ENCODE data around the gene GMEB2.
"Not testable (repeated sequence)": the region's sequence is repeated elsewhere in the genome, so short reads cannot be mapped to it uniquely, and the experiment has no call there.

Gene GMEB2

DNA sequence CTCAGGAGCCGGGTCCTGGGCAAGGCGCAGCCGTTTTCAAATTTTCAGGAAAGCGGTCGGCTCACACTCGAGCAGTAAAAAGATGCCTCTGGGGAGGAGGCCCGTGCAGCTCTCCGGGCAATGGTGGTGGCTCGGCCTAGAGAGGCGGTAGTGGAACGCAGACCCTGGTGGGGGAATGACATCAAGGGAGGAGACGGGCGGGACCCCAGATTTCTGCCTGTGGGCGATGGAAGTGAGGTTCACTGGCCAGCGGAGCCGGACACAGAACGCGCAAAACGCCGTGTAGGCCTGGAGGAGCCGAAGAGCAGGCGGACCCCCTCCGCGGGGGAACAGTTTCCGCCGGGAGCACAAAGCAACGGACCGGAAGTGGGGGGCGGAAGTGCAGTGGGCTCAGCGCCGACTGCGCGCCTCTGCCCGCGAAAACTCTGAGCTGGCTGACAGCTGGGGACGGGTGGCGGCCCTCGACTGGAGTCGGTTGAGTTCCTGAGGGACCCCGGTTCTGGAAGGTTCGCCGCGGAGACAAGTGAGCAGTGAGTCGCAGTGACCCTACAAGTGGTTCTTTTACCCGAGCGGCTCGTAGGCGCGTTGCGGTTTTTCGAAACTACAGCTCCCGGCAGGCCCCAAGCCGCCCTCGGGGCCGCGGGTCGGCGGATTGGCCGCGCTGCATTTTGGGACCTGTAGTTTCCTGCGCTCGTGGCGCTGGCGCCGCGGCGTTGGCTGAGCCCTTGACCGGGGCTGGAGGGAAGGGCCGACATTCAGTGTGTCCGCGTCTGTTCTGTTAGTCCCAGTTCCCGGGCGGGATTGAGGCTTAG lies 31.2 kb upstream of the GMEB2 start, which contains the start of gene RTEL1:
RTEL1 (plus strand) TSS at position 376 of the 812 bp plus-strand sequence. CDS start 1,091 bp downstream, outside the sequence.
- peak within 1 kb of the TSS; percentile 95 for H3K4me3 ChIP-seq (ENCODE audit: low read depth, low read length)

DNA sequence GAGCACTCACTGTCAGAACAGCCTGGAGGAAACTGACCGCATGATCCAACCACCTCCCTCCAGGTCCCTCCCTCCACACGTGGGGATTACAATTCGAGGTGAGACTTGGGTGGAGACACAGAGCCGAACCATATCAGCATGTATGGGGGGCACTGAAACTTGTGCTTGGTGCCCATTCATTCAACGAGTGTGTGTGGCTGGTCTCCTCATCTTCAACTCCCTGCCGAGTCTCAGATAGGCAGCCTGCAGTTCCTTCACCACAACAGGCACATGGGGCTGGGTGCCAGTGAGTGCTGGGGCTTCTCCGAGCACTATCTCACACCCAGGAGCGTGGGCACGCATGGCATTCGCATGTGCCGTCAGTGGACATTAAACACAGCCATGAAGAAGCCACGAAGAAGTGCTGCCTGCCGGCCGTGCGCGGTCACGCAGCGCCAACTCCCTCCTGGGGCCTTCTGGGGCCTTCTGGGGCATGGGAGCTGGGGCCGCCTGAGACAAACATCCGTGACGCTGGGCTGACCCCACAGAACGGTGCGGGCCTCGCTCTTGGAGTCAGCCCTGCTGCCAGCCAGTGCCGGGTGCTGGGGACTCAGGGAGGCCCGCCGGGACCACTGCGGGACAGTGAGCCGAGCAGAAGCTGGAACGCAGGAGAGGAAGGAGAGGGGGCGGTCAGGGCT lies 30.5 kb upstream of the GMEB2 start:
- no peak overlapping the region for H3K4me3 ChIP-seq (ENCODE audit: low read depth, low read length)

DNA sequence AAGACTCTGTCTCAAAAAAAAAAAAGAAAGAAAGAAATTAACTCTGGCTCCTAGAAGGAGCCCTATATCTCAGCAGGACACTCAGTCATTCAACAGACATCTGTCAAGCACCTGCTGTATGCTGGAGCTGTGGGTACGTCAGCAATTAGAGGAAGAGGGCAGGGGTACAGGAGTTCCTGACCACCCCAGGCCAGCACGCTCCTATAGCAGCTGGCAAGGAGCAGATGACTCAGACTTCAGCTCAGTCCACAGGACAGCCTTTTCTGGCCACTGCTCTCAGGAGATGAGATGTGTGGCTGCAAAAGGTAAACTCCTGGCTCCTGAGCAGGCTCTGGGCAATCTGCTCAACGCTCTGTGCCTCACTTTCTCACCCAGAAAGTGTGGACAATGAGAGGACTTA lies 29.6 kb upstream of the GMEB2 start:
- no peak overlapping the region for H3K4me3 ChIP-seq (ENCODE audit: low read depth, low read length)

DNA sequence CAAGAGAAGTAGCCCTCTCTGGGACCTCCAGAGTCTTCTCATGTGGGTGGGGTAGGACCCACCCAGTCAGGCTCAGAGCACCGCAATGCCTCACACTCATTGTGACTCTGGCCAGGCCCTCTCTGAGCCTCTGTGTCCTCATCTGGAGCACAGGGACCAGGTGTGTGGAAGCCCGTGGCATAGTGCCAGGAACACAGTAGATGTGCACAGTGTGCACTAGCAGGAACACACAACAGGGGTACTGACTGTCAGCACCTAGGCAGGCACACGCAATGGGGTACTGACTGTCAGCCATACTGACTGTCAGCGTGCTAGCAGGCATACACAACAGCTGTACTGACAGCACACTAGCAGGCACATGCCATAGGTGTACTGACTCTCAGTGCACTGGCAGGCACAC lies 28.3 kb upstream of the GMEB2 start:
- no peak overlapping the region for H3K4me3 ChIP-seq (ENCODE audit: low read depth, low read length)

DNA sequence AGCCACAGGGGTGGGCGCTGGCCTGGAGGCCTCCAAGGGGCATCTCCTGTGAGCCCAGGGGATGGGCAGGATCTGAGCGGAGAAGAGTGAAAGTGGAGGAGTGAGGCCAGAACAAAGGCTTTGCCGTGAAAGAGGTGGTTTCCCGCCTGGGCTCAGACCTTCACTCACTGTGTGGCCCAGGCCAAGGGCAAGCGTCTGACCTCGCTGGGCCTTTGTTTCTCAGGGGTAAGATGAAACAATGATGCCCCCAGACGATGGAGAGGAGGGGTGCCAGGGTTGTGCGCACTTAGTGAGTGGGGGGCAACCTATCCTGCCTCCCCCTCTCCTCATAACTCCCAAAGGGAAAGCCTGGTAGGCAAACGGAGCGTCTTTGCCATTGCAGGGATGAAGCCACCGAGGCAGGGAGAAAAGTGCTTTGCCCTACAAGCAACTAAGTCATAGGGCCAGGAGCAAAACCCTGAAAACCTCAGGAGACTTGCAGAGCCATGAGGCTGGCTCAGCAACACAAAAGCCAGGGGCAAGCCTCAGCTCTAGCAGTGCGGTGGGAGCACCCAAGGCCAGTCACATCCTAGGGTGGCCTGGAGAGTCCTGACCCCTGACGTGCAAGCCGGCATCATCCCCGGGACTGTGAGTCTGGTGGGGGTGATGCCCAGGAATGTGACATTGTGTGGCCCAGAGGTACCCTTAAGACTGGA lies 27.2 kb upstream of the GMEB2 start:
- peak overlapping the region; percentile 43 for H3K4me3 ChIP-seq (ENCODE audit: low read depth, low read length)

DNA sequence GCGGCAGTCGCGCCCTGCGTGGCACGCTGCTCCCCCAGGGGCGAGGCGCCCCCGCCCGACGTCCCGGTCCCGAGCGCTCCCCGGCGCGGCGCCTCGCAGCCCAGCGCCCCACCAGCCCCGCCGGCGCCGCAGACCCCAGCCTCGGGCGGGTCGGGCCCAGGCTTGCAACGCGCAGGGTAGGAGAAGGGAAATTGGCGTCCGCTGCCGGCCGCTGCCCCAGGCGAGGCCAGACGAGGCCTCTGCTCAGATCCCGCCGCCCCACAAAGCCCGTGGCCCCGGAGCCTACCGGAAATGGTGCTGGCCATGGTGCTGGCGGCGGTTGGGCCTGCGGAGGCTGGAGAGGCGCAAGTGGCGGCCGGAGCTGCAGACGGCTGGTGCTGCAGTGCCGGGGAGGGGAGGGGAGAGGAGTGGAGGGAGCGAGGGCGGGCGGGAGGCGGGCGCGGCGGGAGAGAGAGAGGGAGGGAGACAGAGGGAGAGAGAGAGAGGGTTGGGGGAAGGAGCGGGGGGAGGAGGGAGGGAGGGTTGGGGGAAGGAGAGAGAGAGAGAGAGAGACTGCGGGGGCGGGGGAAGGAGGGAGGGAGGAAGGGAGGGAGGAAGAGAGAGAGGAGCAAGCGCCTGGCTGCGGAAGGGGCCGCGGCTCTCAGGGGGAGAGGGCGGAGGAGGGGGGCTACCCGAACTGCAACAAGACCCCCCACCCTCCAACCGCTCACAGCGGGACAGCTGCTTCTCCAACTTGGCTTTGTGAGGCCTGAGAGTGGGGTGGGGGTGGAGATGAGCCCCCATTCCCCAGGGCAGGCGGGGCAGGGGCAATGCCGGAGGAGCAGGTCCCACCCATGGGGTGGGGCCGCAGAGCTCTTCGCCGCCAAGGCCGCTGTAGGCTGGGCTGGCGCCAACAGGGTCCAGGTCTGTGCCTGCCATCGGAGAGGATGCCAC lies 26.4 kb upstream of the GMEB2 start, which contains the start of gene STMN3:
STMN3 (minus strand) TSS at position 384 of the 933 bp plus-strand sequence; CDS start at position 305, 79 bp downstream.
- peak within 1 kb of the TSS; percentile 57 for H3K4me3 ChIP-seq (ENCODE audit: low read depth, low read length)

DNA sequence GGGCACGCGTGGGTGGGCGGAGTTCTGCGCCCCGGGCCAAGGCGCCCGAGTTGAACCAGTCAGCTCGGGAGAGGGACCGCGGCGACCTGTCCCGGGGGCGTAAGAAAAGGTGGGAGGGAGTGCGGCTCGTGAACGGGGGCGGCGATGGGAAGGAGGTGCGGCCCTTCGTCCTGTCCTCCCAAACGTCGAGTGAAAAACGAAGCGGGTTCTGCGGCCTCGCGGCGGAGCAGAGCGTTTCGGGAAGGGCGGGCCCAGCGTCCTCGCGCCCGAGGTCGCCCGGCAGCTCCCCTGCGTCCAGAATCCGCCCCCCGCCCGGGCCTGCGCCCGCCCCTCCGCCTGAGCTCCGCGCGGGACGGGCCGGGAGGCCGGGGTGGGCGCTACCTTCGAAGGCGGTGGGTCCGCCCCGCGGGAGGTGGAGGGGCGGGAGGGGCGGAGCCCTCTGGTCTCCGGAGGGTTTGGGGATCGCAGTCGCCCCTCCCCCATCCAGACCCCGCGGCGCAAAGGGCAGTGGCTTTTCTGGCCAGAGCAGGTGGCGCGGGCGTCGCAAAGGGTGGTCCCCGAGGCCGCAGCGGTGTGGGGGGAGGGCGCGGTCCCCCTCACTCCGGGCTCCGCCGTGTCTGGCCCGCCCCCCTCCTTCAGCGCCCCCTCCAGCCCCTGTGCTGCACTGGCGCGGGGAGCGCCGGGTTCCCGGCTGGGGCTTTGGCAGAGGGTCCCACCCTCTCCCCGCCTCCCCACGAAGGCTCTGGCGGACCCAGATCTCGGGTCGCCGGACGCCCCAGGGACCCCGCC lies 25.5 kb upstream of the GMEB2 start:
- H3K4me3 ChIP-seq (ENCODE audit: low read depth, low read length), result peak overlapping the region; percentile 57

DNA sequence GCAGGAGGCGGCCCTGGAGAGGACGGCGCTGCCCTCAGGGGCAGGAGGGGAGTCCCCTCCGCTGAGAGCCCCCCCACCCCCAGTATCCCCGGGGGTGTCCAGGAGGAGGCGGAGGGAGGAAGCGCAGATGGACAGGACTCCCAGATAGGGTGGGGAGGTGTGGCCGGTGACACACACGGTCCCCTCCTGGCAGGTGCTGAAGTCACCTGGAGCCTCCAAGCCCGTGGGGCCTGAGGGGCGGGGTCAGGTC lies 25.0 kb upstream of the GMEB2 start:
- H3K4me3 ChIP-seq (ENCODE audit: low read depth, low read length), result peak overlapping the region; percentile 57

DNA sequence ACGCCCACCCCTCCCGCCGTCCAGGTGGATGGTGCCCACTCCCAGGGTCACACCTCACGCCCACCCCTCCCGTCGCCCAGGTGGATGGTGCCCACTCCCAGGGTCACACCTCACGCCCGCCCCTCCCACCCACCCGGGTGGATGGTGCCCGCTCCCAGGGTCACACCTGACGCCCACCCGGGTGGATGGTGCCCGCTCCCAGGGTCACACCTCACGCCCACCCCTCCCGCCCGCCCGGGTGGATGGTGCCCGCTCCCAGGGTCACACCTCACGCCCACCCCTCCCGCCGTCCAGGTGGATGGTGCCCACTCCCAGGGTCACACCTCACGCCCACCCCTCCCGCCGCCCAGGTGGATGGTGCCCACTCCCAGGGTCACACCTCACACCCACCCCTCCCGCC lies 23.6 kb upstream of the GMEB2 start:
- not testable (repeated sequence) for H3K4me3 ChIP-seq (ENCODE audit: low read depth, low read length)

DNA sequence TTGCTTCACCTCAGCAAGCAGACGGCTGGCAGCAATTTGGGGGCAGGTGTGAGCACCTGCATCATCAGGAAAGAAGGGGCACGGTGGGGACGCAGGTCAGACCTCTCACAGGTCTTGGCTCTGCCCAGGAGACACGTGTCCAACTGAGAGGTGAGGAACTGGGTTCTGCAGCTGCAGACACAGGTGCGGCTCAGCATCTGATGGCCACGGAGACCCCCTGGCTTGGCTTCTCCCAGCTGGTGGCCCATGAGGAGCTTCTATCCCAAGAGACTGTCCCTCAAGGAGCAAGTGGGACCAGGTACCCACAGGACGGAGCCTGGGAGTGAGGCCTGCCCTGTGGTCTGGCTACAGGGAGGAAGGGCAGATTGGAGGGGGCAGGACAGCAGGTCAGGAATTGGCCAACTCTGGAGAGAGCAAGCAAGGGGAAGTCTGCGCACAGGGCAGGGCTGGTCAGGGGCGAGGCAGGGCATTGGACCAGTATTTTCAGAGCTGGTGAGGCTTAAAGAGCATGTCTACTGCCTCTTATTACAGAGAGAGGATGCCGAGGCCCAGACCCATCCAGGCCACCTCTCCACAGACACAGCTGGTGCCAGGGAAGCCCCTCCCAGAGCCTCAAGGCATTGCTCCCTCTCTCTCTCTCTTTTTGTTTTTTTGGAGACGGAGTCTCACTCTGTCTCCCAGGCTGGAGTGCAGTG lies 22.1 kb upstream of the GMEB2 start:
- H3K4me3 ChIP-seq (ENCODE audit: low read depth, low read length), result no peak overlapping the region

DNA sequence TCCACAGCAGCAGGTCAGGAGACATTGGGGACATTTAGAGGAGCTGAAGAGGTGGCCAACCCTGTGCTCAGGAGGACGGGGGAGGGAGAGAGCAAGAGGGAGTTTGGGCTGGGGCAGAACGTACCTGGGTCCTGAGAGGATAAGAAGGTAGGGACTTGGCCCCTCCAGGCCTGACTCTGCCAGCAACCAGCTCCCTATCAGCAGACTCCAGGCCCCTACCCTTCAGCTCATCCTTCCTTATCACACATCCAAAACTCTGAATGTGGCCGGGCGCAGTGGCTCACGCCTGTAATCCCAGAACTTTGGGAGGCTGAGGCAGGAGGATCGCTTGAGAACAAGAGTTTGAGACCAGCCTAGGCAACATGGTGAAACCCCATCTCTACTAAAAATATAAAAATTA lies 21.3 kb upstream of the GMEB2 start:
- no peak overlapping the region for H3K4me3 ChIP-seq (ENCODE audit: low read depth, low read length)

DNA sequence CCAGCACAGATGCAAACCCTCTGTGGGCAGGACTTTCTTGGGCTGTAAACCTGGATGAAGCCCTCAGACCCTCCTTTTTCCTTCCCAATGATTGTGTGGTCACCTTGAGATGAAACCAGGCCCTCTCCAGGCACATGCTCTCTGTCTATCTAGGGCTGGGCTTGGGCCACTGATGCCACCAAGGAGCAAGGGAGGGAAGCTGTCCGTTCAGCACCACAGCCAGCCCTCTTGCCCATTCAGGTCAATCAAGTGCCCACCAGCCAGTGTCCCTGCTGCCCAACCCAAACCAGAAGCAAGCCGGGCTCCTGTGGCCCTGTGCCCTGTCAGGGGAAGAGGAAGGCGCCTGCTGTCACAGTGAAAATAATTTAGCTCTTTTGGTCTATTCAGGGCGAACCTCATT lies 18.3 kb upstream of the GMEB2 start:
- no peak overlapping the region for H3K4me3 ChIP-seq (ENCODE audit: low read depth, low read length)

DNA sequence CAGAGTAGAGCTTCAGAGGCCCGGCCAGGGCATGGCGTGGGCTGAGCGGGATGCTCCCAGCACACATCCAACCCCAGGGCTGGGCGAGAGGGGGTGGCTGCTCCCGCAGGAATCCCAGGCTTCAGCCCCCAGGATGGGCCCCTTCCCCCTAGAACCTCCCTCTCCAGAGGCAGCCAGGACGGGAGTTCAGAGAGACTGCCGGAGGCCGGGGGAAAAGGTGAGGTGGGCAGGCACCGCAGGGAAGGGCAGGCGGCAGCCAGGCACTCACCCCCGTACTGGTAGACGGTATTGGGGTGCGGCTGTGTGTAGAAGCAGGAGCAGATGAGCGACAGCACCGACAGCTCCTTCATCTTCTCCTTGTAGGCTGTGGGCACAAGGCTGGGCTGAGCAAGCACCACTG lies 17.0 kb upstream of the GMEB2 start:
- H3K4me3 ChIP-seq (ENCODE audit: low read depth, low read length), result no peak overlapping the region

DNA sequence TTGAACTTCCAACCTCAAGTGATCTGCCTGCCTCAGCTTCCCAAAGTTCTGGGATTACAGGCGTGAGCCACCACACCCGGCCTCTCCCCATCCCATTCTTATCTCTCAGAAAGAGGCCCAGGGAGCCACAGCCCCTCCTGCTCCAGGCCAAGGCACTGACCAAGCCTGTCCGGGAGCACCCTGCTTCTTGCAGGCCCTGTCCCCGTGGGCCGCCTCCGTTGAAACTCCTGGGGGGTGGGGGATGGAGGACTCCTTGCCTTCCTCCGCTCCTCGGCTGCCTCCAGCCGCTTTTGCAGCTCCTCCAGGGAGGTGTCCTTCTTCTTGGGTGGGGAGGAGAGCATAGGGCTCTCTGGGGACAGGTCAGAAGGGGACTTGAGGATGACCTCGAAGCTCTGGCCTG lies 16.6 kb upstream of the GMEB2 start:
- H3K4me3 ChIP-seq (ENCODE audit: low read depth, low read length), result no peak overlapping the region

DNA sequence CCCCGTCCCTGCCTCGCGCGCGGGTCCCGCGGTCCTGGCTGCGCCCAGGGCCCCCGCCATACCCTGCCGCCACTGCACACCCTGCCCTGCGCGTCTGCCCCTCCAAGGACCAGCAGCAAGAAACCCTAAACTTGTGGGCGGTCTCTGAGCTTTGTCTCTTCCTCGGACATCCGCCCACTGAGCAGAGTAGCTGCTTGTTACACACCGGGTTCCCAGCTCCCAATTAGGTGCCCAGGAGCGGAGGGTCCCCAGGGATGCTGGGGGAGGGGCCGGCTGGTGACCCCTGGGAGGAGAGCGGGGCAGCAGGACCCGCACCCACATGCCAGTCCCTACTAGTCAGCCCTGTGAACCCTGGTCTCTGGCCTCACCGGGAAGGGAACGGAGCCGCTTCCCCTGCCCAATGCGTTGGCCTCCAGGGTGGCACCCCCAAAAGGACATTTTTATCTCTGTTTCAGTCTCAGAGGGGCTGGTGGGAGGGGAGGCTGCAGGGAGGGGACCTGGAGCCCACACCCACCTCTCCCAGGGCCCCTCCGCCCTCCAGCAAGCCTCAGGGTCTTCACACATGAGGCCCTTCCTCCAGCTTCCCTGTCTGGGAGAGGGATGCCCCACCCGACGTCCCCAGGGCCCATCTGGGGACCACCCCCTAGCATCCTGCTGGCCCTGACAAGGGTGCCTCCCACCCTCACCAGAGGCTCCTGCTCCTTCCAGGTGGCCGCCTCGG lies 15.8 kb upstream of the GMEB2 start:
- peak overlapping the region; percentile 56 for H3K4me3 ChIP-seq (ENCODE audit: low read depth, low read length)

DNA sequence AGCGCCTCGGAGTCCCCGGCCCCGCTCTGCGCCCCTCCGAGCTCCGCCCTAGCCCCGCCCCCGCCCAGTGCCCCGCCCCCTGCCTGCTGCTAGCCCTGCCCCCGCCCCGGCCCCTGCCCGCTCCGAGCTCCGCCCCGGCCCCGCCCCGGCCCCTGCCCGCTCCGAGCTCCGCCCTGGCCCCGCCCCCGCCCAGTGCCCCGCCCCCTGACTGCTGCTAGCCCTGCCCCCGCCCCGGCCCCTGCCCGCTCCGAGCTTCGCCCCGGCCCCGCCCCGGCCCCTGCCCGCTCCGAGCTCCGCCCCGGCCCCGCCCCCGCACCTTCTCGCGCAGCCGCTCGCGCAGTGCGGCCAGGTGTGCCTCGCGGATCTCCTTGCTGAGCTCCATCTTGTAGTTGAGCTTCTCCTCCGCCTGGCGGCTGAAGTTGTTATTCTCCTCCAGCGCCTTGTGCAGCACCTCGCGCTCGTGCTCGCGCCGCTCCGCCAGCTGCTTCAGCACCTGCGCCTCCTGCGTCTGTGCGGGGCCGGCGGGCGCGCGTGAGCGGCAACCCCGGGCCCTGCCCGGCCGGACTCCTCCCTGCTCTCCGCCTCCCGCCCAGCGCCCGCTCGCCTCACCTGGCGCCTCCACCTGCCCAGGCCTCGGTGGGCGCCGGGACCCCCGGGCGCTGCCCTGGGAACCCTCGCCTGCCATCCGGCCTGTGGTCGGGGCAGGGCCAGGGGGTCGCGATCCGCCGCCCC lies 15.1 kb upstream of the GMEB2 start:
- peak overlapping the region; percentile 56 for H3K4me3 ChIP-seq (ENCODE audit: low read depth, low read length)

DNA sequence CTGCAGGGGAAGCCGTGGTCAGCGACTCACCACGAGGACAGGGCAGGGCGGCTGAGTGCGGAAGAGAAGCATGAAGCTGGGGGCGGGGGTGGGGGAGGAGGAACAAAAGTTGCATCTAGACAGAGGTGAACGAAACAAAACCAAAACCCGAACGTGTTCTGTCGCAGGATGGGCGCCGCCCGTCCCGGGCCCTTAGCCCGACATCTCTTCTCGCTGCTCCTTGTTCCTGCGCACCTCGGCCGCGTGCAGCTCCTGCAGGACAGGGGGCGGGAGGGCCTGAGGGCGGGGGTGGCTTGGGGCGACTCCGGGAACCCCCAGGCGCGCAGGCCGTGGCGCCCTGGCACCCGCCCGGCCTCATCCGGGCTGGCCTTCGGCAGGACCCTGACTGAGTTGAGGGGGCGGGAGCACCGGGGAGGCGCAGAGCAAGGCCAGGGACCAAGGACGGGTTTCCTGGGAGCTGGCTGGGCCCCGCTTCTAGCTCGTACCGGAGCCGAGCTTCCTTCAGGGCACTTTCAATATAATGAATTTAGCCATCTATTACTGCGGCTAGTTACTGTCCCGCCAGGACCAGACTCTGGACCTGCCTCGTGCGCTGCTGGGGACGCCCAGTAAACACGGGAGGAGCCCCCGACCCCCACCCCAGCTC lies 14.4 kb upstream of the GMEB2 start:
- H3K4me3 ChIP-seq (ENCODE audit: low read depth, low read length), result peak overlapping the region; percentile 27

DNA sequence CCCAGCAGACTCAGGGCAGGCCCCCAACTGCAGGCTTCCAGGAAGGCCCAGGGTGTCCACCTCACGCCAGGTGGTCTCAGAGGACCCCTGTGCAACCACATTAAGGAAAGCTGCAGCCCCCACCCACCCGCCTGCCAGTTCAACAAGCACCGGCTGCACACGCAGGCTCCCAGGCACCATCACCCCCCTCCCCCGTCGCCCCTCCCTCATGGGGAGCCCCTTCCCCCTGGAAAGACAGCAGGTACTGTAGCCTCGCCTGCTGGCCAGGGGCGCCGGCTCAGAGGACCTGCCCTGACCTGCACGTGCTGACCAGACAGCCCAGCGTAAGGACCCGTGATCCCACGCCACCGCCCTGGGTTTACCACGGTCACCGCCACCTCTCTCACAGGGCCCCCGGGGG lies 13.8 kb upstream of the GMEB2 start:
- H3K4me3 ChIP-seq (ENCODE audit: low read depth, low read length), result not testable (repeated sequence)

All from iPS-11a (cell line).